Vagina (tissue), 2 donors: ENCODE measurements around the gene FCHO1.

Experiments
- CTCF ChIP-seq, 3 experiments: fragments of 450-650 bp in 2 of 3; fragments of 200-600 bp in 1 of 3; sonication (generic) in 1 of 3; IDR thresholded peaks; one replicate each; pipeline ENCODE4 v1.5.1; 2017 to 2019; ENCODE audit warnings: antibody characterized with exemption in 3 of 3, mild to moderate bottlenecking in 2 of 3, moderate library complexity in 2 of 3
- POLR2A ChIP-seq, 2 donors: fragments of 450-650 bp; IDR thresholded peaks; one replicate each; pipeline ENCODE4 v1.6.1; 2017; ENCODE audit warnings: antibody characterized with exemption in 2 of 2, mild to moderate bottlenecking in 2 of 2, moderate library complexity in 2 of 2
- POLR2AphosphoS5 ChIP-seq, 2 donors: sonication (generic); formaldehyde crosslinking; IDR thresholded peaks; one replicate each; pipeline ENCODE4 v1.9.0; 2017; ENCODE audit warnings: antibody characterized with exemption in 2 of 2, mild to moderate bottlenecking in 2 of 2, low read depth in 1 of 2; ENCODE audit not compliant: insufficient read depth in 1 of 2

- TF ChIP-seq CTCF (IDR thresholded peaks at IDR 0.05), result no peak
- TF ChIP-seq POLR2AphosphoS5 (IDR thresholded peaks at IDR 0.05; ENCODE audit: insufficient read depth in 1 of 2, low read depth in 1 of 2), result no peak
- TF ChIP-seq POLR2A (IDR thresholded peaks at IDR 0.05), result no peak
These were observed 52.1 kb downstream of the FCHO1 start for GRCh38 chr19:17803264-17803896.
